Neural progenitor cell (in vitro differentiated cells): ENCODE measurements around the gene ZNF19. TPM values are rescaled to one million over a fixed set of nuclear protein-coding genes. Genes with fewer than 3 reads are reported as not detected.

Experiments used
- DNase-seq: peaks from one replicate; pipeline ENCODE4 v3.0.0-alpha.2; 2016; ENCODE audit warnings: low spot score
- H2AFZ ChIP-seq: fragments of 200-600 bp; sonication (generic); replicated peaks from 2 replicates; pipeline ENCODE4 v1.6.1; 2016; ENCODE audit warnings: antibody characterized with exemption
- H3F3A ChIP-seq: fragments of 200-600 bp; sonication (generic); 2 replicates; pipeline ENCODE4 v1.6.1; 2016; ENCODE audit warnings: antibody characterized with exemption, low read depth
- H3K27ac ChIP-seq: fragments of 200-600 bp; sonication (generic); 2 replicates; pipeline ENCODE4 v1.5.1; 2016; ENCODE audit warnings: mild to moderate bottlenecking
- H3K27me3 ChIP-seq: fragments of 200-600 bp; sonication (generic); 2 replicates; pipeline ENCODE4 v1.6.1; 2016; ENCODE audit warnings: mild to moderate bottlenecking, moderate library complexity
- H3K36me3 ChIP-seq: fragments of 200-600 bp; sonication (generic); 2 replicates; pipeline ENCODE4 v1.5.1; 2016
- H3K4me1 ChIP-seq: fragments of 200-600 bp; sonication (generic); 2 replicates; pipeline ENCODE4 v1.6.1; 2016; ENCODE audit warnings: mixed run types
- H3K4me2 ChIP-seq: fragments of 200-600 bp; sonication (generic); 2 replicates; pipeline ENCODE4 v1.6.1; 2016
- H3K4me3 ChIP-seq: fragments of 200-600 bp; sonication (generic); 2 replicates; pipeline ENCODE4 v1.5.1; 2016
- H3K79me2 ChIP-seq: fragments of 200-600 bp; sonication (generic); 2 replicates; pipeline ENCODE4 v1.6.1; 2016; ENCODE audit warnings: low read depth
- H3K9ac ChIP-seq: fragments of 200-600 bp; sonication (generic); 2 replicates; pipeline ENCODE4 v1.6.1; 2016
- H3K9me3 ChIP-seq: fragments of 200-600 bp; sonication (generic); 2 replicates; pipeline ENCODE4 v1.5.1; 2016; ENCODE audit warnings: low read depth
- H4K20me1 ChIP-seq: fragments of 200-600 bp; sonication (generic); 2 replicates; pipeline ENCODE4 v1.6.1; 2016; ENCODE audit warnings: low read depth
- H3K27ac Mint-ChIP-seq: 3 replicates; pipeline ENCODE4 v1.8.0; 2021; ENCODE audit warnings: mixed read lengths
- H3K27me3 Mint-ChIP-seq: 2 replicates; pipeline ENCODE4 v1.8.0; 2022; ENCODE audit warnings: low read depth, mild to moderate bottlenecking, inconsistent platforms, moderate library complexity, mixed read lengths; ENCODE audit not compliant: insufficient read depth
- H3K36me3 Mint-ChIP-seq: 3 replicates; pipeline ENCODE4 v1.8.0; 2021; ENCODE audit warnings: mixed read lengths
- H3K4me1 Mint-ChIP-seq: 3 replicates; pipeline ENCODE4 v1.8.0; 2021; ENCODE audit warnings: mixed read lengths
- H3K4me3 Mint-ChIP-seq: 3 replicates; pipeline ENCODE4 v1.8.0; 2021; ENCODE audit warnings: mild to moderate bottlenecking, moderate library complexity, mixed read lengths
- H3K9me3 Mint-ChIP-seq: 3 replicates; pipeline ENCODE4 v1.8.0; 2020; ENCODE audit warnings: mixed read lengths
- EZH2 ChIP-seq: fragments of 200-600 bp; sonication (generic); IDR thresholded peaks from 2 replicates; pipeline ENCODE4 v1.6.1; 2017; ENCODE audit warnings: antibody characterized with exemption, mild to moderate bottlenecking, moderate library complexity
- EZH2phosphoT487 ChIP-seq: fragments of 200-600 bp; sonication (generic); IDR thresholded peaks from 2 replicates; pipeline ENCODE4 v1.6.1; 2017; ENCODE audit warnings: antibody characterized with exemption
- total RNA-seq: library from RNA; depleted of rRNA; stranded (reverse); fragments of >200 nt; gene quantifications from 2 replicates; pipeline ENCODE4 v1.2.3, GENCODE V29; 2015; ENCODE audit warnings: low replicate concordance
- TF ChIP-seq, protein P1 (sequence below): fragments of 200-600 bp; sonication (generic); IDR thresholded peaks from 2 replicates; pipeline ENCODE4 v1.5.1; 2017; ENCODE audit warnings: antibody characterized with exemption, mild to moderate bottlenecking

Gene ZNF19
- total RNA-seq, 1 donor from 2014 or later, result 13.9 TPM

GRCh38 chr16:71499775-71500364 lies 10.7 kb upstream of the ZNF19 start:
- TF ChIP-seq, protein P1, sequence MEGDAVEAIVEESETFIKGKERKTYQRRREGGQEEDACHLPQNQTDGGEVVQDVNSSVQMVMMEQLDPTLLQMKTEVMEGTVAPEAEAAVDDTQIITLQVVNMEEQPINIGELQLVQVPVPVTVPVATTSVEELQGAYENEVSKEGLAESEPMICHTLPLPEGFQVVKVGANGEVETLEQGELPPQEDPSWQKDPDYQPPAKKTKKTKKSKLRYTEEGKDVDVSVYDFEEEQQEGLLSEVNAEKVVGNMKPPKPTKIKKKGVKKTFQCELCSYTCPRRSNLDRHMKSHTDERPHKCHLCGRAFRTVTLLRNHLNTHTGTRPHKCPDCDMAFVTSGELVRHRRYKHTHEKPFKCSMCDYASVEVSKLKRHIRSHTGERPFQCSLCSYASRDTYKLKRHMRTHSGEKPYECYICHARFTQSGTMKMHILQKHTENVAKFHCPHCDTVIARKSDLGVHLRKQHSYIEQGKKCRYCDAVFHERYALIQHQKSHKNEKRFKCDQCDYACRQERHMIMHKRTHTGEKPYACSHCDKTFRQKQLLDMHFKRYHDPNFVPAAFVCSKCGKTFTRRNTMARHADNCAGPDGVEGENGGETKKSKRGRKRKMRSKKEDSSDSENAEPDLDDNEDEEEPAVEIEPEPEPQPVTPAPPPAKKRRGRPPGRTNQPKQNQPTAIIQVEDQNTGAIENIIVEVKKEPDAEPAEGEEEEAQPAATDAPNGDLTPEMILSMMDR, result peak; percentile 70
- TF ChIP-seq EZH2 (no peak), EZH2phosphoT487 (no peak)
- H3K27me3 Mint-ChIP-seq, result peaks cover 4% of the 10 kb centered on the region
- no peak overlapping the region for H3K27ac Mint-ChIP-seq
- peak; percentile 72 for DNase-seq
- Histone ChIP-seq H3K9me3 (no peaks in the 10 kb centered on the region), H4K20me1 (no peaks in the 10 kb centered on the region), H3K9ac (no peak overlapping the region), H3K27ac (no peak overlapping the region), H3K4me1 (no peaks in the 10 kb centered on the region), H2AFZ (no peak overlapping the region), H3K79me2 (no peaks in the 10 kb centered on the region), H3K4me3 (no peak overlapping the region), H3F3A (no peaks in the 10 kb centered on the region), H3K4me2 (no peak overlapping the region), H3K36me3 (no peaks in the 10 kb centered on the region), H3K27me3 (no peaks in the 10 kb centered on the region)
- H3K36me3 Mint-ChIP-seq, result no peaks in the 10 kb centered on the region
- no peaks in the 10 kb centered on the region for H3K9me3 Mint-ChIP-seq
- no peak overlapping the region for H3K4me3 Mint-ChIP-seq
- no peaks in the 10 kb centered on the region for H3K4me1 Mint-ChIP-seq

- DNase-seq, result no peak
- Histone ChIP-seq H3K79me2 (no peaks in the 10 kb centered on the region), H3K36me3 (no peaks in the 10 kb centered on the region), H3K27me3 (no peaks in the 10 kb centered on the region), H3K4me3 (no peak overlapping the region), H3K9me3 (no peaks in the 10 kb centered on the region), H3K27ac (no peak overlapping the region), H3K4me1 (no peaks in the 10 kb centered on the region), H3F3A (no peaks in the 10 kb centered on the region), H4K20me1 (no peaks in the 10 kb centered on the region), H3K9ac (no peak overlapping the region), H3K4me2 (no peak overlapping the region), H2AFZ (no peak overlapping the region)
- no peaks in the 10 kb centered on the region for H3K4me1 Mint-ChIP-seq
- no peaks in the 10 kb centered on the region for H3K9me3 Mint-ChIP-seq
- no peaks in the 10 kb centered on the region for H3K36me3 Mint-ChIP-seq
- H3K4me3 Mint-ChIP-seq, result no peak overlapping the region
- H3K27me3 Mint-ChIP-seq, result peaks cover 4% of the 10 kb centered on the region
- TF ChIP-seq EZH2phosphoT487, result no peak
- TF ChIP-seq, protein P1, result no peak
- no peak for TF ChIP-seq EZH2
- no peak overlapping the region for H3K27ac Mint-ChIP-seq
Measured at GRCh38 chr16:71498031-71498430, 8.9 kb upstream of the ZNF19 start.

GRCh38 chr16:71493213-71493612 lies 4.1 kb upstream of the ZNF19 start:
- Histone ChIP-seq H3K79me2 (no peaks in the 10 kb centered on the region), H3K36me3 (no peaks in the 10 kb centered on the region), H4K20me1 (no peaks in the 10 kb centered on the region), H3K9me3 (no peaks in the 10 kb centered on the region), H3K27me3 (peaks cover 16% of the 10 kb centered on the region), H3K4me2 (no peak overlapping the region), H2AFZ (no peak overlapping the region), H3K27ac (no peak overlapping the region), H3F3A (no peaks in the 10 kb centered on the region), H3K9ac (no peak overlapping the region), H3K4me1 (no peaks in the 10 kb centered on the region), H3K4me3 (no peak overlapping the region)
- Mint-ChIP-seq H3K4me3 (no peak overlapping the region), H3K4me1 (no peaks in the 10 kb centered on the region), H3K27ac (no peak overlapping the region), H3K9me3 (no peaks in the 10 kb centered on the region), H3K27me3 (no peaks in the 10 kb centered on the region), H3K36me3 (no peaks in the 10 kb centered on the region)
- TF ChIP-seq EZH2phosphoT487 (no peak), EZH2 (no peak)
- TF ChIP-seq, protein P1, result no peak
- DNase-seq, result no peak
